NB4 (cell line): ENCODE measurements around the gene STARD13.

Source experiments
- CTCF ChIP-seq: IDR thresholded peaks from one replicate; pipeline ENCODE4 v1.5.1; 2012; ENCODE audit warnings: low read depth, low read length
- MAX ChIP-seq: IDR thresholded peaks from 2 replicates; pipeline ENCODE4 v1.6.1; 2011; ENCODE audit warnings: low read depth, low read length
- MYC ChIP-seq: IDR thresholded peaks from 2 replicates; pipeline ENCODE4 v1.6.1; 2011; ENCODE audit warnings: low read depth, low read length
- POLR2A ChIP-seq: IDR thresholded peaks from 2 replicates; pipeline ENCODE4 v1.6.1; 2011; ENCODE audit warnings: mild to moderate bottlenecking; ENCODE audit not compliant: insufficient read length; ENCODE audit errors: extremely low read depth

- no peak for TF ChIP-seq CTCF
- TF ChIP-seq POLR2A: no peak
- no peak for TF ChIP-seq MYC
- TF ChIP-seq MAX: no peak
These were observed 226.7 kb downstream of the STARD13 start for GRCh38 chr13:33058776-33059327.
